GM10847 (cell line): Measurements from ENCODE around the gene KRTAP25-1.

ENCODE experiments used
- POLR2A ChIP-seq: IDR thresholded peaks from 2 replicates; pipeline ENCODE4 v1.6.1; 2011; ENCODE audit not compliant: insufficient read length; ENCODE audit errors: extremely low read depth

Gene KRTAP25-1

DNA sequence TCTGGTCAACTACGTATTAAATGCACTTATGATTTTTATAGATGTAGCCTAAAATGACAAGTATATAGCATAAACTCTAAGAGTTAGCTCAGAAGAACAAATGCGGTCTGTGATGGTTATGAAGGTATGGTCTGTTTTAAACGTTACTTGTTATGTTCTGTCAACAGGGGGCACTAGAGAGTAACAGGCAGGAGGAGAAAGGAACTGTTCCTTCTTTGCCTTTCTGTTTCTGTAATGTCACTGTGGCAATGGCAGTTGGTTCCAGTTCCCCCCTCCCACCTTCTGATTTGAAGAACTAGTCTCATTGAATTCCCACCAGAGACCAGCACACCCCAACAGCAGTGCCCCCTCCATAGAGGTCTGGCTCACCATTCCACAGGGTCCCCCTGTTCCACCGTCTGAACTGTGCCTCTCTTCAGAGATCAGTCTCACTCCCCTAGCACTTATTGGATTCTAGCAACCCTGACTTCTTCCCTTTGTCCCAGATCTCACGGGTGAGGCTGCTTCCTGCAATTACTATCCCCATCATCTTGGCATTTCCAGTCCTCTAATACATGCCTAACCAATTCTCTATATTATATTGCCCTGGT is 20.6 kb downstream of the KRTAP25-1 start:
- no peak for TF ChIP-seq POLR2A

DNA sequence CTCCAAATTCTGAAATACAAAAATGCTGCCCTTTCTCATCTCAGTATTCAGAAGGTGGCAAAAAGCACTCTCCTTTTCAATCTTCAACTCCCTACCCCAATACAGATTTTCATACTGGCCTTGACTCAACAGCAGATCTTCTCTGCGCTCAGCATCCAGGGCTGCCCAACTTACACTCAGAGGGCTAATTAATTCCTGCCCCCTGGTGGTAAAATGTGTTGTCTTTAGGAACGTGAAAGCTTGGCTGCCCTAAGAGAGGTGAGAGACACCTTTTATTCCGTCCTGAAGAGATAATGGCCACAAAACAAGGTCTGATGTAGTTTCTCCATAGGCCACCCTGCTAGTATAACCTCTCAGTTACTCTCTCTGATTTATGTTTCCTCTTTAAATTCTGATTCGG is 31.5 kb downstream of the KRTAP25-1 start:
- no peak for TF ChIP-seq POLR2A

- TF ChIP-seq POLR2A, result no peak
Observed at GRCh38 chr21:30256100-30256499, 33.2 kb downstream of the KRTAP25-1 start.

- TF ChIP-seq POLR2A, result no peak
Observed at GRCh38 chr21:30255679-30256078, 33.6 kb downstream of the KRTAP25-1 start.

DNA sequence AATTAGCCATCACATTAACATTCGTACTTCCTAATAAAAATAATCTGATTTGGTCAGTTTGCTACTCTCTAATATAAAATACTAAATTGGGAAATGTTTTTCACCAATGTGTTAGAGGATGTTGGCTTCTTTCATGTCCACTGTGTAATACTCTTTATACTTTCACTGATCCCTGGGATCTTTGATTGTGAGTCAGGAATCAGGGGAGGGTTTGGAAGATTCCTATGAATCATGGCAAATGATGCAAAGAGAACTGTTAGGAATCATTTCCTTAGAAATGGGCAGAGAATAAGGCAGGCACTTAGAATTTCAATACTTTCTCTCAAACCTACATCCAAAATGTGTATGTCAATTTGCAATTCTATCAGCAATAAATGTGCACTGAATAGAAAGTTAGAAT is 37.5 kb downstream of the KRTAP25-1 start:
- TF ChIP-seq POLR2A, result no peak

DNA sequence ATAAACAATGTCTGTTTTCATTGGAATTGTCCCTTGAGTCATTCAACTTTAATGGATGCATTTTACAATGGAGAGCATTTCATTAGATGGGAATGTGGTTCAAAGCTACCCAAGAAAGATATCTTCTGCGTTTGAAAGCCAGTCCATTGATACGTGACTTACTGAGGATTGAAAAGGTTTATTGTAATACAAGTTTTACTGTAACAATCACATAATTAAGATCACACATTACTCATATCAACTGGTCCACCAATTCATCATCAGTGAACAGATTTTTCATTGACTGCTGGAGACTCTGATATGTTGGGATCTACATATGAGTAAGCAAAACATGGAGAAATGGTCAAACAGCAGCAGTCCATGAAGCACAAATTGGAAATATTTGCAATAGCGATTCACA is 39.4 kb downstream of the KRTAP25-1 start:
- no peak for TF ChIP-seq POLR2A

- TF ChIP-seq POLR2A, result no peak
Observed at GRCh38 chr21:30248844-30249243, 40.5 kb downstream of the KRTAP25-1 start.

DNA sequence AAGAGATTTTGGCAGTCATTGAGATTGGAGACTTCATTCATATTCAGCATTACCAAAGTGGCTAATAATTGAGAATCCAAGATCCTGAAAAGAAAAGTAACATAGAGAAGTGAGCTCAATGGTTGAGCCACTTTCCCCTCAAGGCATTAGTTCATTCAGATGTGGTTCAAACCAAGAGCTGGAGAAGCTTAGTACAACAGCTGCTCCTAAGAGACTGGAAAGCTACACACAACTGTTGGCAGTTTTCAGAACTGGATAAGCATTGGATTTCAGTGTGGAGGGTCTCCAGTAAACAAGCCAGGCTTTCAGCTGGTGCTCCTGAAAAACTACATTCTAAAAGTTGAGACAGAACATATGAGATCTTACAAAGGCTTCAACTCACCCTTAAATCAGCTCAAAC is 44.3 kb downstream of the KRTAP25-1 start:
- no peak for TF ChIP-seq POLR2A

GRCh38 chr21:30243691-30244090 is 45.6 kb downstream of the KRTAP25-1 start:
- TF ChIP-seq POLR2A, result no peak

- TF ChIP-seq POLR2A, result no peak
Observed at GRCh38 chr21:30240661-30241060, 48.7 kb downstream of the KRTAP25-1 start.
